SJSA1 (cell line): ENCODE measurements around the gene UGDH. TPM values are rescaled to one million over a fixed set of nuclear protein-coding genes. Genes with fewer than 3 reads are reported as not detected.

ENCODE experiments used
- DNase-seq, 2 experiments: peaks; one replicate each; pipeline ENCODE4 v3.0.0-alpha.2; 2015 to 2020; ENCODE audit warnings: low spot score in 2 of 2, low read depth in 1 of 2
- H3K27ac ChIP-seq: fragments of 250-450 bp; sonication (Bioruptor Pico); 2 replicates; pipeline ENCODE4 v1.5.1; 2020; ENCODE audit warnings: mild to moderate bottlenecking, moderate library complexity
- H3K27me3 ChIP-seq: fragments of 250-450 bp; sonication (Bioruptor Pico); replicated peaks from 2 replicates; pipeline ENCODE4 v1.5.1; 2020; ENCODE audit warnings: mild to moderate bottlenecking, moderate library complexity
- H3K36me3 ChIP-seq: fragments of 250-450 bp; sonication (Bioruptor Pico); 2 replicates; pipeline ENCODE4 v1.5.1; 2020; ENCODE audit warnings: mild to moderate bottlenecking
- H3K4me1 ChIP-seq: fragments of 250-450 bp; sonication (Bioruptor Pico); replicated peaks from 2 replicates; pipeline ENCODE4 v1.6.1; 2021; ENCODE audit warnings: mild to moderate bottlenecking
- H3K4me3 ChIP-seq: fragments of 250-450 bp; sonication (Bioruptor Pico); 2 replicates; pipeline ENCODE4 v1.5.1; 2020; ENCODE audit warnings: mild to moderate bottlenecking
- H3K9me3 ChIP-seq: fragments of 250-450 bp; sonication (Bioruptor Pico); replicated peaks from 2 replicates; pipeline ENCODE4 v1.5.1; 2020; ENCODE audit warnings: mild to moderate bottlenecking
- total RNA-seq: library from RNA; depleted of rRNA; stranded (reverse); fragments of >200 nt; shearing (Covaris generic); gene quantifications from 2 replicates; pipeline ENCODE4 v1.2.3, GENCODE V29; 2014

UGDH gene
- total RNA-seq, 1 experiment from 2014 or later: 27.4 TPM

DNA sequence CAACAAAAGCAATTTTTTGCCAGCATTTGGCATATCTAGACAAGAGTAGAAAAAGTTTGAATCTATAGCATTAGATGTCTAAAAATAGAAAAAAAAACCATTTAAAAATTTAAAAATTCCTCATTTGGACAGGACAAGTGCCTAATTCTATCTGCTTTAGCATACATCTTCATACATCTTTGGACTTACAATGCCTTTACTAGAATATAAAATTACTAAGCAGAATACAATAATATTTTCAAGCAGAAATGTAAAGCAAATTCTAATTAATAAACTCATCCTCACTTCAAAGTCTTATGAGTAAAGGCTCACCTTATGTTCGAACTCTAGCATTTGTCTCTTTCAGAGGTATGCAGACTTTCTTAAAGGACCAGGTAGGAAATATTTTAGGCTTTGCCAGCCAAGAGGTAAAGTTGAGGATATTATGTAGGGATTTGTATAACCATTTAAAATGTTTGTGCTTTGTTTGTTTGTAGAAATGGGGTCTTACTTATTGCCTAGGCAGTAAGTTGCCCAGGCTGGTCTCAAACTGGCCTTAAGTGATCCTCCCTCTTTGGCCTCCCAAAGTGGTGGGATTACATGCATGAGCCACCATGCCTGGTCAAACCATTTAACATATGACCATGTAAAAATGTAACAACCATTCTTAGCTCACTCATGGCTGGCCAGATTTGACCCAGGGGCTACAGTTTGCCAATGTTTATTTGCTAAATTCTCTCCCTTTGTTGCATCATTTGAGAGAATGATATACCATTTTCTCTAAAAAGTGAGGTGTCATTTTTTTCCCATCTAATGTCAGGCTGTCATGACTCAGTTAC is 29.1 kb downstream of the UGDH start:
- Histone ChIP-seq H3K36me3 (peaks cover 5% of the 10 kb centered on the region; the same call in 1 of the 2 replicates), H3K27ac (no peak overlapping the region), H3K9me3 (no peaks in the 10 kb centered on the region), H3K4me3 (no peak overlapping the region), H3K4me1 (no peaks in the 10 kb centered on the region), H3K27me3 (no peaks in the 10 kb centered on the region)
- no peak for DNase-seq

DNA sequence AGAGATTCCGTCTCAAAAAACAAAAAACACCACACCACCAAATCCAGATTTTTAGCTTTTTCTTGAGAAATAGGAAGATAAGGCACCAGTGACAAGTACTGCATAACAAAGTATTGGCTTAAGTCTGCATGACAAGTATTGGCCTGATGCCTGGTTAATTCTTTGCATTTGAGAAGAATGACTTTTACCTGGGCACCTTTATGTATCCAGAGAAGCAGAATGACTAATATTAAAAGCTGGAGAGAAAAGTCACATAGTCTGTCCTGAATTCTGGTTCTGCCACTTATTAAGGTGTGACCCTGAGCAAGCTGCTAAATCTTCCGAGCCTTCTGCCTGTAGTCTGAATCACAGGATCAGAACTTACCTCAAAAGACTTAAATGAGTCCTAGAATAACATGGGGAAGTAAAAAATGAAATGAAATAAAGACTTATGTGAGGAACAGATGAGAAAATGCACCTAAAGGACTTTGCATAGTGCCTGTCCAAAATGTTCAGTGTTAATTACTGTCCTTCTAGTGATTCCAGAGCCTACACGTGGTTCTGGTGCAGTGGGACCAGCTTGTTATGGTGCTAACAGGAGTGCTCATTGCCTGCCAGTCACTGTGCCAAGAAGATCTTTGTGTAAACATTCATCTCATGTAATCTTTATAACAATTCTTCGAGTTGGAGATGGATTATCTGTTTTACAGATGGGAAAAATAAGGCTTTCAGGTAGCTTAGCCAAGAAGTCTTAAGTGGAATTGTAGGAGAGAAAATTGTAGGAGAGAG is 31.6 kb downstream of the UGDH start:
- H3K36me3 ChIP-seq: peaks cover 5% of the 10 kb centered on the region; the same call in 1 of the 2 replicates
- H3K4me1 ChIP-seq: no peaks in the 10 kb centered on the region
- H3K4me3 ChIP-seq: no peak overlapping the region
- DNase-seq: no peak
- no peak overlapping the region for H3K27ac ChIP-seq
- no peaks in the 10 kb centered on the region for H3K27me3 ChIP-seq
- H3K9me3 ChIP-seq: no peaks in the 10 kb centered on the region

DNA sequence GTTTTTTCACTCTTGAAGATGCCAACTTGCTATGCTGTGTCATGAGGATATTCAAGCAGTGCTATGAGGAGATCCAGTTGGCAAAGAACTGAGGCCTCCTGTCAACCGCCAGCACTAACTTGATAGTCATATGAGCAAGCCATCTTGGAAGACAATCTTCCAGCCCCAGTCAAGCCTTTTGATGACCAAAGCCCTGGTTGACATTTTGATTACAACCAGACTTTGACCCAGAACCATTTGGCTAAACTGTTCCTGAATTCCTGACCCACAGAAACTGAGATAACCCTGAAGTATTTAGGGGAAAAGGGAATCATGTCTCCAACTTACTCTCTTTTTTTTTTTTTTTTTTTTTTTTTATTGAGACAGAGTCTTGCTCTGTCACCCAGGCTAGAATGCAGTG is 32.9 kb downstream of the UGDH start:
- H3K9me3 ChIP-seq: no peaks in the 10 kb centered on the region
- no peak for DNase-seq
- H3K27ac ChIP-seq: no peak overlapping the region
- no peaks in the 10 kb centered on the region for H3K4me1 ChIP-seq
- H3K36me3 ChIP-seq: peaks cover 5% of the 10 kb centered on the region; the same call in 1 of the 2 replicates
- no peaks in the 10 kb centered on the region for H3K27me3 ChIP-seq
- H3K4me3 ChIP-seq: no peak overlapping the region

GRCh38 chr4:39490322-39490721 is 36.9 kb downstream of the UGDH start:
- Histone ChIP-seq H3K4me1 (no peaks in the 10 kb centered on the region), H3K36me3 (no peaks in the 10 kb centered on the region), H3K27me3 (no peaks in the 10 kb centered on the region), H3K27ac (no peak overlapping the region), H3K9me3 (no peaks in the 10 kb centered on the region), H3K4me3 (no peak overlapping the region)
- DNase-seq: no peak

DNA sequence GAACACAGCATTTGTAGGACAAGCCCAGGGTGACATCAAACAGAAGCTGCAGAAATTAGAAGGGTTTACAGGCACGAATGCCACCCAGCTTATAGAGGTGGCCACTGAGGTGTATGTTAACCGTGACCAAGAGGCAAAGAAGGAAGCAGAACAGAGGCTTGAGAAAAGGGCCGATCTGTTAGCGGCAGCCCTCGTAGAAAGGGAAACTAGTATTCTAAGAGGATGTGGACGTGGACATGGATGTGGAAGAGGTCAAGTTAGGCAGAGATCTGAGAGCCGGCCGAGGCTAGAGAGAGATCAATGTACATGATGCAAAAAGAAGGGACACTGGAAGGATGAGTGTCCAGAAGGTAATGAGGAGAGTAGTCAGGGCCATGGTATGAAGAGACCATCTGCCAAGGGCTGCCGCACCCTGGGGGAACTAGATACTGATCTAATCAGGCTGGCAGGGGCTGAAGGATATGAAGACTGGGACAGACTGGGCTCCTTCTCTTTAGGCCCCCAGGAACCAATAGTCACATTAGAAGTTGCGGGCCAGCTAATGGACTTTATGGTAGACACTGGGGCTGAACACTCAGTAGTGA is 40.9 kb downstream of the UGDH start:
- Histone ChIP-seq H3K27ac (no peak overlapping the region), H3K4me1 (no peaks in the 10 kb centered on the region), H3K4me3 (no peak overlapping the region), H3K27me3 (no peaks in the 10 kb centered on the region), H3K9me3 (no peaks in the 10 kb centered on the region), H3K36me3 (no peaks in the 10 kb centered on the region)
- no peak for DNase-seq

- no peak overlapping the region for H3K4me3 ChIP-seq
- H3K4me1 ChIP-seq: no peaks in the 10 kb centered on the region
- no peaks in the 10 kb centered on the region for H3K27me3 ChIP-seq
- no peaks in the 10 kb centered on the region for H3K36me3 ChIP-seq
- H3K9me3 ChIP-seq: no peaks in the 10 kb centered on the region
- no peak for DNase-seq
- no peak overlapping the region for H3K27ac ChIP-seq
These were observed 42.5 kb downstream of the UGDH start for GRCh38 chr4:39484582-39485272.

DNA sequence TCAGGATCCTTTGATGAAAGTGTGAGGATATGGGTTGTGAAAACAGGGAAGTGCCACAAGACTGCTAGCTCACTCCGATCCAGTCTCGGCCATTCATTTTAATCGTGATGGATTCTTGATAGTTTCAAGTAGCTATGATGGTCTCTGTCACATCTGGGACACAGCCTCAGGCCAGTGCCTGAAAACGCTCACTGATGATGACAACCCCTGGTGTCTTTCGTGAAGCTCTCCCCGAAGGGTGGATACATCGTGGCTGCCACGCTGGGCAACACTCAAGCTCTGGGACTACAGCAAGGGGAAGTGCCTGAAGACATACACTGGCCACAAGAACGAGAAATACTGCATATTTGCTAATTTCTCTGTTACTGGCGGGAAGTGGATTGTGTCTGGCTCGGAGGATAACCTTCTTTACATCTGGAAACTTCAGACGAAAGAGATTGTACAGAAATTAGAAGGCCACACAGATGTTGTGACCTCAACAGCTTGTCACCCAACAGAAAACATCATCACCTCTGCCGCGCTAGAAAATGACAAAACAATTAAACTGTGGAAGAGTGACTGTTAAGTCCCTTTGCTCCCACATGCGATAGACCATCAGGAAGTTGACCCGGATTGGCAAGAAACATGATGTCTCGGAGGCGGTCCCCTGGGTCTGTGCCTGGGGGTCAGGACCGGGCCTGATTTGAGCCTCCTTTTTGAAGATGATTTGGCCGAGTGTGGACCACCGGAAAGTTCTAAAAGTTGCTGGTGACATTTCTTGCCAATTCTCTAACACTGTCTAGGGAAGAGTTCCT is 46.1 kb downstream of the UGDH start:
- no peaks in the 10 kb centered on the region for H3K27me3 ChIP-seq

GRCh38 chr4:39480251-39480650 is 47.0 kb downstream of the UGDH start:
- H3K9me3 ChIP-seq: no peaks in the 10 kb centered on the region
- H3K27me3 ChIP-seq: no peaks in the 10 kb centered on the region
- DNase-seq: no peak
- H3K4me3 ChIP-seq: no peak overlapping the region
- H3K4me1 ChIP-seq: no peaks in the 10 kb centered on the region
- no peak overlapping the region for H3K27ac ChIP-seq
- H3K36me3 ChIP-seq: no peaks in the 10 kb centered on the region

More for the DNA sequence above, 46.1 kb downstream of the UGDH start:
- H3K4me3 ChIP-seq: no peak overlapping the region
- H3K36me3 ChIP-seq: no peaks in the 10 kb centered on the region
- H3K27ac ChIP-seq: no peak overlapping the region
- no peaks in the 10 kb centered on the region for H3K9me3 ChIP-seq
- no peak for DNase-seq
- H3K4me1 ChIP-seq: no peaks in the 10 kb centered on the region

DNA sequence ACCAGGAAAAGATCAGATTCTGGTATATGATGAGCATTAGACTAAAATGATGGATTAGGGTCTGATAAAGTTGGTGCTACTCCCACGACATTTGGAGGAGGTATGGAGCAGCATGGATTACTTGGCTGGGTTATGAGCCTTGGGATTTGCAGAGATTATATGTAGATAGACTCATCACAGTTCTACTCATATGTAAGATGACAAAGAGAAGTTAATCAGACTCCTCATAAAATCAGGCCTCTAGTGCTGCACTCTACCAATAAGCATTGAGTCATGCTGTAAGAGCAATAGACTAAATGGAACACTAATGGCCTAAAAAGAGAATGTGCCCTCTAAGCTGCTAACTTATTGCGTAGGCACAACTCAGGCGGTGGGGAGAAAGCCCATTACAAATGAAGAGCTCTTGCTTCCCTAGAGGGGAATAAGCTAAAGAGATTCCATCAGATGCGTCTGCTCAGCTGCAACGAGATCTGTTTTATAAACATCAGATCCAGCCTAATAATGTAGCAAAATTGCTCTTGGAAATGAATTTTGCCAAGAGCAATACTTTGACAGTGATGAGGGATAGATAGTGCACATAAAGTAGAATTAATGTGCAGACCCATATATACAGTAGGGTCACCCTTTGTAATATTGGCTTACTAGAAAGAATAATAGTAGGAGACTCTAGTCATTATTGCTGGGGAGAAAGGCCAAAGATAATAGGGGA is 50.9 kb downstream of the UGDH start:
- DNase-seq: no peak
- Histone ChIP-seq H3K27ac (no peak overlapping the region), H3K4me1 (no peaks in the 10 kb centered on the region), H3K27me3 (no peaks in the 10 kb centered on the region), H3K36me3 (no peaks in the 10 kb centered on the region), H3K4me3 (no peak overlapping the region), H3K9me3 (no peaks in the 10 kb centered on the region)

- Histone ChIP-seq H3K4me1 (0 out of 2 replicates have a peak, but pooled peaks cover 2% of the 10 kb centered on the region), H3K4me3 (no peak overlapping the region)
These were observed 54.8 kb downstream of the UGDH start for GRCh38 chr4:39472396-39472795.

DNA sequence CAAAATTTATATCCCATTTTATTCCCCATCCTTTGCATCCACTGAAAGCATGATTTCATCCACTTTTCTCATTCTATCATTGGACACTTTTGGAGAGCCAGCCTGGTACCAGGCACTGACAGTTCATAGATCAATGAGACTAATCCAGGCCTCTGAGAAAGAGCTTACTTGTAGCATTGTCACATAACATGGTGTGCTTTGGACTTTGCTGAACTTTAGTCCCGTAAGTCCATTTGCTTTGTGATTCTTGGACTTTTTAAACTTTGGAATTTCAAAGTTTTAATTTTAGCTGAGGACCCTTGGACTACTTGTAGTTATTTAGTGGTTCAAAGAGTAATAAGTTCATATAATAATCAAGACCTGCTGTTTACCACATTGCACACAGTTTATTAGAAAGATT is 56.8 kb downstream of the UGDH start:
- H3K36me3 ChIP-seq: peaks cover 3% of the 10 kb centered on the region; the same call in 1 of the 2 replicates
- no peaks in the 10 kb centered on the region for H3K9me3 ChIP-seq
- DNase-seq: no peak
- H3K4me1 ChIP-seq: 0 out of 2 replicates have a peak, but pooled peaks cover 2% of the 10 kb centered on the region
- H3K4me3 ChIP-seq: no peak overlapping the region
- H3K27ac ChIP-seq: no peak overlapping the region
- H3K27me3 ChIP-seq: no peaks in the 10 kb centered on the region

More at GRCh38 chr4:39472396-39472795, 54.8 kb downstream of the UGDH start:
- H3K27ac ChIP-seq: no peak overlapping the region
- DNase-seq: no peak
- no peaks in the 10 kb centered on the region for H3K9me3 ChIP-seq
- no peaks in the 10 kb centered on the region for H3K27me3 ChIP-seq
- H3K36me3 ChIP-seq: 0 out of 2 replicates have a peak, but pooled peaks cover 3% of the 10 kb centered on the region

- H3K4me1 ChIP-seq: 0 out of 2 replicates have a peak, but pooled peaks cover 6% of the 10 kb centered on the region
- no peaks in the 10 kb centered on the region for H3K9me3 ChIP-seq
- H3K36me3 ChIP-seq: peaks cover 9% of the 10 kb centered on the region; the same call in 1 of the 2 replicates
- H3K27ac ChIP-seq: 0 out of 2 replicates have a peak overlapping the region, but pooled peaks have one; percentile 6
- H3K27me3 ChIP-seq: no peaks in the 10 kb centered on the region
- H3K4me3 ChIP-seq: no peak overlapping the region
- peak; percentile 60 to 67 for DNase-seq
These were observed 57.7 kb downstream of the UGDH start for GRCh38 chr4:39469429-39470077.
